GM13976 (cell line): ENCODE data around the gene OPN1MW.
"Not testable (repeated sequence)": the region's sequence is repeated elsewhere in the genome, so short reads cannot be mapped to it uniquely, and the experiment has no call there.

Experiments
- DNase-seq: peaks from one replicate; pipeline ENCODE4 v3.0.0; 2012; ENCODE audit warnings: low spot score
- CTCF ChIP-seq: IDR thresholded peaks from 2 replicates; pipeline ENCODE4 v1.5.1; 2012; ENCODE audit warnings: borderline replicate concordance, mild to moderate bottlenecking; ENCODE audit not compliant: insufficient read depth; ENCODE audit errors: extremely low read depth, missing control alignments, control extremely low read depth
- in situ Hi-C: fragments of 300-500 bp; cut with MboI; formaldehyde crosslinking; loops from one replicate; pipeline ENCODE4 v1.12.0; 2022; ENCODE audit warnings: low sequenced_read_pairs, mixed read lengths, inconsistent platforms; ENCODE audit not compliant: unreplicated experiment

OPN1MW gene

GRCh38 chrX:154182296-154182695, at the start of gene OPN1MW:
Gene OPN1MW, plus strand, starts transcription at chrX:154182596. Its CDS starts 82 bp downstream, at chrX:154182678.
- in situ Hi-C loops, DNase-seq: not testable (repeated sequence)

- TF ChIP-seq CTCF: no peak
- no peak for DNase-seq
- in situ Hi-C loops: no loop called here
Measured at GRCh38 chrX:154135458-154136229, 46.8 kb upstream of the OPN1MW start.

GRCh38 chrX:154136627-154137161, 45.7 kb upstream of the OPN1MW start:
- DNase-seq: peak; percentile 78
- in situ Hi-C loops: no loop called here
- TF ChIP-seq CTCF: peak; percentile 64

GRCh38 chrX:154138857-154139256, 43.5 kb upstream of the OPN1MW start:
- in situ Hi-C loops: no loop called here
- DNase-seq: no peak
- TF ChIP-seq CTCF: no peak

GRCh38 chrX:154140206-154140605, 42.2 kb upstream of the OPN1MW start:
- in situ Hi-C loops: no loop called here
- no peak for TF ChIP-seq CTCF
- no peak for DNase-seq

- no peak for DNase-seq
- no peak for TF ChIP-seq CTCF
- in situ Hi-C loops: no loop called here
Measured at GRCh38 chrX:154140742-154141141, 41.7 kb upstream of the OPN1MW start.

- no peak for DNase-seq
- in situ Hi-C loops: no loop called here
- no peak for TF ChIP-seq CTCF
Measured at GRCh38 chrX:154142386-154142785, 40.0 kb upstream of the OPN1MW start.
